Measurements from ENCODE around the gene PSTPIP2. TPM values are rescaled to one million over a fixed set of nuclear protein-coding genes. Genes with fewer than 3 reads are reported as not detected.

PSTPIP2 gene
- total and polyA plus RNA-seq, 2 of the 4 experiments (the other 2 are of a cell fraction), result 10.4 to 12.4 TPM

- Histone ChIP-seq H3K23ac (ENCODE audit: low read depth, low read length) (no peak overlapping the region), H2AK5ac (ENCODE audit: low read depth, low read length) (no peak overlapping the region), H2BK5ac (ENCODE audit: low read depth, low read length, poor library complexity, severe bottlenecking) (peak overlapping the region; percentile 38), H4K20me1 (ENCODE audit: insufficient read depth, low read length) (no peaks in the 10 kb centered on the region), H2BK120ac (ENCODE audit: low read depth, low read length) (no peak overlapping the region), H4K8ac (ENCODE audit: low read depth in 2 of 2, low read length in 2 of 2) (no peak overlapping the region), H3K56ac (ENCODE audit: extremely low read depth, insufficient read depth, low read length) (no peak overlapping the region), H3K9me1 (ENCODE audit: insufficient read depth, low read length) (no peaks in the 10 kb centered on the region; the same call in none of the 2 replicates), H3K27ac (ENCODE audit: insufficient read depth, low read length) (no peak overlapping the region), H3K18ac (ENCODE audit: low read depth, low read length) (no peak overlapping the region), H2AK9ac (replicated peaks; ENCODE audit: low read depth, low read length, poor library complexity) (no peak overlapping the region), H4K91ac (ENCODE audit: insufficient read depth, low read depth, low read length) (no peak overlapping the region), H3K36me3 (ENCODE audit: control insufficient read depth, insufficient read depth, low read length) (peaks cover 47% of the 10 kb centered on the region), H3K9me3 (ENCODE audit: control insufficient read depth, insufficient read depth, low read length) (no peaks in the 10 kb centered on the region), H2AFZ (replicated peaks; ENCODE audit: low read length, poor library complexity) (no peak overlapping the region), H3K14ac (replicated peaks; ENCODE audit: low read depth, low read length) (no peak overlapping the region), H3K79me1 (ENCODE audit: low read depth in 1 of 2, low read length in 2 of 2) (peaks cover 29 to 47% of the 10 kb centered on the region in 2 experiments), H2BK20ac (ENCODE audit: low read depth, low read length) (no peak overlapping the region), H3K4me2 (ENCODE audit: low read depth, low read length) (no peak overlapping the region), H3K4me3 (ENCODE audit: insufficient read depth, low read depth, low read length) (no peak overlapping the region), H2BK15ac (ENCODE audit: low read depth, low read length) (no peak overlapping the region), H3K4ac (ENCODE audit: low read depth, low read length) (no peak overlapping the region), H3K9ac (ENCODE audit: low read depth, low read length) (no peak overlapping the region), H3K27me3 (ENCODE audit: control insufficient read depth, insufficient read depth, low read length) (no peaks in the 10 kb centered on the region), H3K4me1 (ENCODE audit: control insufficient read depth, insufficient read depth, low read length) (peaks cover 8% of the 10 kb centered on the region), H4K5ac (ENCODE audit: low read depth, low read length) (no peak overlapping the region; the same call in 1 of the 2 replicates)
- POLR2A ChIA-PET (ENCODE audit: unreplicated experiment), result no interaction called here
- DNase-seq (no peak), ATAC-seq (ENCODE audit: low read depth) (no peak)
- CTCF ChIA-PET, result no interaction called here
- WGBS, 2 experiments (ENCODE audit: extremely low coverage in 2 of 2, insufficient read length in 1 of 2), result 100% methylated on average over 1 of the region's 5 CpGs; no CpG with 5 or more reads in 1 of the 2 experiments
- TF ChIP-seq, protein P1, sequence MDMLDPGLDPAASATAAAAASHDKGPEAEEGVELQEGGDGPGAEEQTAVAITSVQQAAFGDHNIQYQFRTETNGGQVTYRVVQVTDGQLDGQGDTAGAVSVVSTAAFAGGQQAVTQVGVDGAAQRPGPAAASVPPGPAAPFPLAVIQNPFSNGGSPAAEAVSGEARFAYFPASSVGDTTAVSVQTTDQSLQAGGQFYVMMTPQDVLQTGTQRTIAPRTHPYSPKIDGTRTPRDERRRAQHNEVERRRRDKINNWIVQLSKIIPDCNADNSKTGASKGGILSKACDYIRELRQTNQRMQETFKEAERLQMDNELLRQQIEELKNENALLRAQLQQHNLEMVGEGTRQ (IDR thresholded peaks at IDR 0.05; ENCODE audit: low read depth, low read length), result no peak
- TF ChIP-seq NFE2L2 (IDR thresholded peaks at IDR 0.05; ENCODE audit: low read depth, low read length) (no peak), MAZ (IDR thresholded peaks at IDR 0.05; ENCODE audit: borderline replicate concordance, low read depth, low read length) (no peak), POLR2A (IDR thresholded peaks at IDR 0.05; ENCODE audit: low read depth, low read length) (no peak), FOS (IDR thresholded peaks at IDR 0.05; ENCODE audit: low read depth, low read length) (no peak), MXI1 (IDR thresholded peaks at IDR 0.05; ENCODE audit: borderline replicate concordance, low read depth, low read length) (no peak), SMC3 (IDR thresholded peaks at IDR 0.05; ENCODE audit: low read depth, low read length) (no peak)
- intact Hi-C loops (cut with micrococcal nuclease) (no loop called here), in situ Hi-C loops (cut with MboI; ENCODE audit: low sequenced_read_pairs) (no loop called here), dilution Hi-C loops (cut with HindIII; ENCODE audit: low sequenced_read_pairs, unreplicated experiment) (no loop called here)
- BruUV-seq (replicated peaks), result no TSS peak
These were observed 126.4 kb downstream of the PSTPIP2 start for GRCh38 chr18:45945669-45946068.

Data from IMR-90 (cell line).